ENCODE results near the gene CEACAM3.

The CEACAM3 gene

DNA sequence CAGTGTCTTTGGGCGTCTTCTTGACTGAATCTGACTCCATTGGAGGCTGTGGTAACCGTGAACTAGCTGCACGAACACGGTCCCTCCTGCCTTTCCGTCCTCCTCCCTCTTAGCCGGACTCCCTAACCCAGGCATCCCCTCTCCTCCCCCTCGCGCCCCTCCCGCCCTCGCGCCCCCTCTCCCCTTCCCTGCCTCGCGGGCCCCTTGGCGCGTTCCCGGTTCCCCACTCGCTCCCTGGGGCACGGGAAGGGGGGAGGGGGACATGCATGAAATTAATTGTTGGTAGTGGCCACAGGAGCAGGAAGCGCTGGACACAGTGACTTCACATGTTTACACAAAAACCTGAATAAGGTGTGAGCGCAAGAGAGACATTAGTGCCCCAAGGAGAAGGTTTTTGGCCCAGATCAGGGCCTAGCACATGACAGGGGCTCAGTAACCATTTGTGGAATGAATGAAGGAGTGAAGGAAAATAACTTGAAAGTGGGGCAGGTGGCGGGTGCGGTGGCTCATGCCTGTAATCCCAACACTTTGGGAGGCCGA is 48.7 kb downstream of the CEACAM3 start:
- DNase-seq: no peak

DNA sequence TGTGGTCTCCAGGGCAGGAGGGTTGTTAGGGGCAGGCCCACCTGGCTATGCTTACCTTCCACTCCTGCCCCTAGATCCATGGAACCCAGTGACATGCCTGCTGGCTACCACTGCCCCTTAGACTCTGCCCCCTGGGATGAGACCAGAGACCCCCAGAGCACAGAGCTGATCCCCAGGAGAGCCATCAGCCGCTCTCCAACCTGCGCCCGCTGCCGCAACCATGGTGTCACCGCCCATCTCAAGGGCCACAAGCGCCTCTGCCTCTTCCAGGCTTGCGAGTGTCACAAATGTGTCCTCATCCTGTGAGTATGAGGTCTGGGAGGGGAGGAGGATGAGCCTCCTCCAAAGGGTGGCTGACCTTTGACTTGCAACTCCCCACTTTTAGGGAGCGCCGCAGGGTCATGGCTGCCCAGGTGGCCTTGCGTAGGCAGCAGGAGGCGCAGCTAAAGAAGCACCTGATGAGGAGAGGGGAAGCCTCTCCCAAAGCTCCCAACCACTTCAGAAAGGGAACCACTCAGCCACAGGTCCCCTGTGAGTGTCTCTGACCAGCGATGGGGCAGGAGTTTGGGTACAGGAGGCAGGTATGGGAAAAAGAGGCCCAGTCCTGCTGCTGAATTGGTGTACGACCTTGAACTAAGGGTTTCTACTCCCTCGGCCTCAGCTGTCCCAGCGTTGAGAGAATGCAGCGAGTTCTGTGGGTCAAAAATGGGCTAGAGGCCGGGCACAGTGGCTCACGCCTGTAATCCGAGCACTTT is 51.1 kb downstream of the CEACAM3 start:
- no peak for DNase-seq

DNA sequence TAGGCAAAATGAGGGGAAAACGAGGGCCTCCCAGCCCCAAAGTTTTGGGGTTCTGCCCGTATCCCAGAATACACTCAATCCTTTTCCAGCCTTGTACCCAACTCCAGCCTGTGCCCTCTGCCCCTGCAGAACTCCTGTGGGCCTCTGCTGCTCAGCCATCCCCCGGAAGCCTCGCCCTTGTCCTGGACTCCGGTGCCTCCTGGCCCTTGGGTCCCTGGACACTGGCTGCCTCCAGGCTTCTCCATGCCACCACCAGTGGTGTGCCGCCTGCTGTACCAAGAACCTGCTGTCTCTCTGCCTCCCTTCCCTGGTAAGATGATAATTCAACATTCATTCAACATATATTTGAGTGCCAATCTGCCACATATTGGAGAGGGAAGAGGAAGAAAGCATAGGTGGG is 52.3 kb downstream of the CEACAM3 start:
- DNase-seq: no peak

DNA sequence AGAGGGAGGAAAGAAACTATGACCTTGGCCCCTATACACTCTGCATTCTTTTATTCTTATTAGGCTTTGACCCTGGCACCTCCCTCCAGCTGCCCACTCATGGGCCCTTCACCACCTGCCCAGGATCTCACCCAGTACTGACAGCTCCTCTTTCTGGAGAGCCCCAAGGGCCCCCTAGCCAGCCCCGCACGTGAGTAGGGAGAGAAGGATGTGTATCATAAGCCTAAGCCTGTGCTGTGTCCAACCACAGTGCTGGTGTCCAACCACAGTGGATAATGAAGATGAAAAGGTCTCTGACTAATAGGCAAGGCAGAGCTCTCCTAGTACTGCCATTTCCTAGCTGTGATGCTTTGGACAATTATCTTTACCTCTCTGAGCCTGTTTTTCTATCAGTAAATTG is 52.7 kb downstream of the CEACAM3 start:
- no peak for DNase-seq

DNA sequence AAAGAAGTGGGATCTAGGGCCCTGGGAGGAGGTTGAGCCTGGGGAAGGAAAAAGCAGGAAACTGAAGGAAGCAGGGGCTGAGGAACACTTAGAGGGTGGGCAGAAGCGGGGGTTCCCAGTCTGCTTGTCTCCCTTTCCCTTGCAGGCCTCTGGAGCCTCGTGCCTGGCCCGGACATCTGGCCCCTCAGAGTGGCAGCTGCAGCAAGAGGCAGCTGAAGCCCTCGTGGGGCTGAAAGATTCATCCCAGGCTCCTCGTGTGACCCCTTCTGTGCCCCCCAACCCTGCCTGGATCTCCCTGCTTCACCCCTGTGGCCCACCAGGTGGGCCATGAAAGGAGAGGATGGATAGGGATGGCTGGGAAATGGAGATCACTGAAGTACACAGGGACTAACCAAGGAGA is 54.0 kb downstream of the CEACAM3 start:
- no peak for DNase-seq

DNA sequence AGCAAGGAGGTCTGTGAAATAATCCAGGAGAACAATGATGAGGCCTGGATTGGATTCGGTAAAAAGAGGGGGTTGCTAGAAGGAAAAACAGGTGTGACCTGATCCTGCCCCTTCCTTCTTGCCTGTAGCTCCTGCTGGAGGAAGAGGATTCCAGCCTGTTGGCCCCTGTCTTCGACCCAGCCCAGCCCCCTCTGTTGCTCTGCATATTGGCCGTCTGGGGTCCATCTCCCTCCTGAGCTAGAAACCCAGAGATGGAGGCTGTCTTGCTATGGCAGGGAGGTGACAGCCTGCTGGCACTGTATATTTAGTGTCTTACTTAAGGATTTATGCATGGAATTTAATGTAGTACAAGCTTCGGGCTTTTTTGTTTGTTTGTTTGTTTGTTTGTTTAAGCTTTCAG is 55.1 kb downstream of the CEACAM3 start:
- no peak for DNase-seq

DNA sequence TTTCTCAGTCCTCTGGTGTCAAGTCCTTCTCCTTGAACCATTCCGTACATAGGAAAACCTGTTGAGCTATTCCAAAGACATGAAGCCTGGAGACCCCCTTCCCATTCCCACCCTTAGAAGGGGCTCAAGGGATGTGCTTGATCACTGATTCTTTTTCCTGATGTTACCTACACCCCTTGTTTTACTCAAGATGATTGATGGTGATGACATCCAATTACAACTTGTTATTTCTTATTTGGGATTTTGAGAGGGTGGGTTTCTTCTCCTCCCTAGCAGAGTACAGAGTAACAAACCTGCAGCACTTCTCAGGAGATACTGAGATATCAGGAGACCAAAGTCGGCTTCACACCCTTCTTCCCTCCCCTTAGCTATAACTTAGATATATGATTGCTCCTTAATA is 57.0 kb downstream of the CEACAM3 start:
- DNase-seq: no peak

DNA sequence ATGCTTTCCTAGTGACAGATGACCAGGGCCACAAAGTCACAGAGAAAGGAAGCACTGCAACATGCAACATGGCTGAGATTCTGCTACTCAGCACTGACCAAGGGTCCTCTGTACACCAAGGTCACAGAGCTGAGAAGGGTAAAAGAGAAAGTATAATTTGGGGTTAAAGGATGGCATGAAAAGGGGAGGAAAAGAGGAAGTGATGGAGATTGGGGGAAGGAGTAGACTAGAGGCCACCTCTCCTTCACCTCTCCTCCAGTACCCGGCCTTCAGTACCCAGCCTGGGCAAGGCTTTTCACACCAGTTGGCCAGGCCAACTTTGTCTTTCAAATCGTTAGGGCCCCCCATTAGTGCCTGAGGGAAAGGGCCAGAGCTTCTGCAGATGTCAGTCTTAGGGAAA is 57.4 kb downstream of the CEACAM3 start:
- no peak for DNase-seq

DNA sequence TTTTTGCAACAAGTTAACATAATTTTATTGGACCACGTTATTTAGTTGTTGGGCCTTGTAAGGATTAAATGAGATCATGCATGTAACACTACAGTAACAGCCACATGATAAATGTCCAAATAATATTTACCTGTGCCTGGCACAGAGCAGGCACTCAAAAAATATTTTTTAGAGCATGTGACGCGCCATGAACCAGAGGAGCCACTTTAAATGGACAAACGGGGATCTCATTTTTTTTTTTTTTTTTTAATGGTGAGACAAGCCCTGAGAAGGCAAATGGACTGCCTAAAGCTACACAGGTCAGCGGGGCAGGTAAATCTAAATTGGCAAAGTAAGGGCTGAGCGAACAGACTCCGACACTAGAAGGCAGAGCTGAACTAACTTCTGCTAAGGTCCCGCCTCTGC is 62.8 kb downstream of the CEACAM3 start:
- no peak for DNase-seq

DNA sequence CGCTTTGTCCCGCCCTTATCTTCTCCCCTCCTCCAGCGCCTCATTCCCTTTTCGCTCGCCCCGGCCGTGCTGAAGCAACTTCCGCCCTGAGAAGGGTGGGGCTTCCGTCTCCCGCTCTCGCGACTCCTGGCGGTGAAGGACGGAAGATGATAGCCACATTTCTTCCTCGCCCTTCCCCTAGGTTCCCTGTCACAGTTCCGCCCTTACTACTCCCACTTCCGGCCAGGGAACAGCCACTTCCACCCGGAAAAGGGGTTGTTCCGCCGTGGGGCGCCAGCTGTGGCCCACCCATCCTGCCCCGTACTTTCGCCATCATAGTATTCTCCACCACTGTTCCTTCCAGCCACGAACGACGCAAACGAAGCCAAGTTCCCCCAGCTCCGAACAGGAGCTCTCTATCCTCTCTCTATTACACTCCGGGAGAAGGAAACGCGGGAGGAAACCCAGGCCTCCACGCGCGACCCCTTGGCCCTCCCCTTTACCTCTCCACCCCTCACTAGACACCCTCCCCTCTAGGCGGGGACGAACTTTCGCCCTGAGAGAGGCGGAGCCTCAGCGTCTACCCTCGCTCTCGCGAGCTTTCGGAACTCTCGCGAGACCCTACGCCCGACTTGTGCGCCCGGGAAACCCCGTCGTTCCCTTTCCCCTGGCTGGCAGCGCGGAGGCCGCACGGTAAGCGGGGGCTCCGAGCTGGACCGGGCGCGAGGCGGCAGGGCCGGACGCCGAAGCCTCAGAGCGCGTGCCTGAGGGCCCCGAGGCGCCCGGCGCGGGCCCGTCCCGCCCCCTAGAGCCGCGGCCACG is 63.4 kb downstream of the CEACAM3 start, which contains the start of gene RPS19:
Gene RPS19, plus strand, starts transcription at position 638 of the 801 bp plus-strand sequence. CDS start 520 bp downstream, outside the sequence.
- DNase-seq: peak; percentile 88 to 100 (median 98)

DNA sequence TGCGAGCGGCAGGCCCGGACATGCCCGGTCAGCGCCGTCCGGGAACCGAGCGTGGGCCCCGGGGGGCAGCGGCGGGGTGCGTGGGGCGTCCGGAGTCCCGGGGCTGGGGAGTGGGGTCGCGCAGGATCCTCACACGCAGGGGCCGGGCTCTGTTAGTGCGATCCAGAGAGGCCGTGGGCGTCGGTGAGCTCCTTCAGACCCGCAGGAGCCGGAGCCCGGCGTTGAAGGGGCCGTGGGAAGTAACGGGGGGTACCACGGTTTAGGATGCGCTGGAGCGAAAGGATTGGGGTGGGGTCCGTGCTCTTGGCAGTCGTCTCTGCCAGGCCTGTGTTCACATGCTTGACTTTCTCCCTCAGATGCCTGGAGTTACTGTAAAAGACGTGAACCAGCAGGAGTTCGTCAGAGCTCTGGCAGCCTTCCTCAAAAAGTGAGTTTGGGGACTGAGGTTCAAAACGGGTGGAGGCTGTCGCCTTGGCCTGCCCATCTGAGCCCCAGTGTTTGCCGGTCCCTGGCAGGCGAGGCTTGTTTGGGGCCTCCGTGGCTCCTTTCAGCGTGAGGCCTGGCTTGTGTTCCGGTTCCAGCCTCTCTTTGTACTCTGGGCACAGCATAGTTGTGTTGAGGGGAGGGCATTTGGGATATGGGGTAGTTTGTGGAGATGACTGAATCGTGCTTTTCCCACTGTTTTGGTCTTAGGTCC is 64.2 kb downstream of the CEACAM3 start:
- DNase-seq: no peak

Data from C1 segment of cervical spinal cord (tissue), 14 donors.